ENCODE data around the gene PRKD2.

- TF ChIP-seq, protein P1, sequence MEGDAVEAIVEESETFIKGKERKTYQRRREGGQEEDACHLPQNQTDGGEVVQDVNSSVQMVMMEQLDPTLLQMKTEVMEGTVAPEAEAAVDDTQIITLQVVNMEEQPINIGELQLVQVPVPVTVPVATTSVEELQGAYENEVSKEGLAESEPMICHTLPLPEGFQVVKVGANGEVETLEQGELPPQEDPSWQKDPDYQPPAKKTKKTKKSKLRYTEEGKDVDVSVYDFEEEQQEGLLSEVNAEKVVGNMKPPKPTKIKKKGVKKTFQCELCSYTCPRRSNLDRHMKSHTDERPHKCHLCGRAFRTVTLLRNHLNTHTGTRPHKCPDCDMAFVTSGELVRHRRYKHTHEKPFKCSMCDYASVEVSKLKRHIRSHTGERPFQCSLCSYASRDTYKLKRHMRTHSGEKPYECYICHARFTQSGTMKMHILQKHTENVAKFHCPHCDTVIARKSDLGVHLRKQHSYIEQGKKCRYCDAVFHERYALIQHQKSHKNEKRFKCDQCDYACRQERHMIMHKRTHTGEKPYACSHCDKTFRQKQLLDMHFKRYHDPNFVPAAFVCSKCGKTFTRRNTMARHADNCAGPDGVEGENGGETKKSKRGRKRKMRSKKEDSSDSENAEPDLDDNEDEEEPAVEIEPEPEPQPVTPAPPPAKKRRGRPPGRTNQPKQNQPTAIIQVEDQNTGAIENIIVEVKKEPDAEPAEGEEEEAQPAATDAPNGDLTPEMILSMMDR (conservative IDR thresholded peaks at IDR 0.05; ENCODE audit: low read depth, low read length) = no peak
- no peak for TF ChIP-seq EZH2 (IDR thresholded peaks at IDR 0.05; ENCODE audit: borderline replicate concordance, low read depth, low read length, poor library complexity, severe bottlenecking)
These were observed 5.1 kb upstream of the PRKD2 start for GRCh38 chr19:46722004-46722380.

Measured in A673 (cell line).